GM21367 (cell line): ENCODE data around the gene CARHSP1.
"Not testable (repeated sequence)": the region's sequence is repeated elsewhere in the genome, so short reads cannot be mapped to it uniquely, and the experiment has no call there.

ENCODE experiments used
- ATAC-seq: cut with Tn5 transposase; IDR thresholded peaks from one replicate; pipeline ENCODE4 v1.9.1; 2021; ENCODE audit not compliant: unreplicated experiment

CARHSP1 gene

GRCh38 chr16:8868416-8869211 lies at the start of gene CARHSP1:
CARHSP1 (minus strand) TSS chr16:8869006; CDS start chr16:8859328, 9,678 bp downstream.
- peak; percentile 61 for ATAC-seq

- not testable (repeated sequence) for ATAC-seq
Measured at GRCh38 chr16:8917336-8917735, 48.5 kb upstream of the CARHSP1 start.

DNA sequence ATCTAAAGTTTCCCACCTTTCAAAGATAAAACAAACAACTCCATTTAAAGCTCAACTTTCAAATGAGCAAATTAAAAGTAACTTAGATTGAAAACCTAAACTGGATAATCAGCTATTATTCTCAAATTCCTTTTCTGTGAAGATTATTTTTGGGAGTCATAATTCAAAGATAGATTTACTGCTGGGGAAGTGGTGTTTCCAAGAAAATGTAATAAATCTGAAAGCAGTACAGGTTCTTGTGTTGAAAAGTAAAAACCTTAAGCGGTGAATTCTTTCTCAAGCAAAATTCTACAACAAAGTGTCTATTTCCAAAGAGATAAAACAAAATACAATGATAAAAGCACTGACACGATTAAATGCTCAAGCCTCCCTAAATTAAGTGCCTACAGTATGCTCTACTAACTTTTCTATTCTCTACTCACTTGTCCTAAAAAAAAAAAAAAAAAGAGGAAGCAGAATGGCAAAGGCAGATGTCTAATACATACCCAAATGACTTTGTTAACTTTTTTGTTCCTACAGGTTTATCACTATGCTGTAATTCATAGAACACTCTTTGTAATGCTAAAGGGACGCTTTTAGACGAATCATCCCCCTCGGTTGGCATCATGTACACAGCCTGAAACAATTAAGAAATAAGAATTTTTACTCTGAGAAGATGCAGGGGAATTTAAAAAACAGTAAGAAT lies 47.9 kb upstream of the CARHSP1 start:
- ATAC-seq: no peak

DNA sequence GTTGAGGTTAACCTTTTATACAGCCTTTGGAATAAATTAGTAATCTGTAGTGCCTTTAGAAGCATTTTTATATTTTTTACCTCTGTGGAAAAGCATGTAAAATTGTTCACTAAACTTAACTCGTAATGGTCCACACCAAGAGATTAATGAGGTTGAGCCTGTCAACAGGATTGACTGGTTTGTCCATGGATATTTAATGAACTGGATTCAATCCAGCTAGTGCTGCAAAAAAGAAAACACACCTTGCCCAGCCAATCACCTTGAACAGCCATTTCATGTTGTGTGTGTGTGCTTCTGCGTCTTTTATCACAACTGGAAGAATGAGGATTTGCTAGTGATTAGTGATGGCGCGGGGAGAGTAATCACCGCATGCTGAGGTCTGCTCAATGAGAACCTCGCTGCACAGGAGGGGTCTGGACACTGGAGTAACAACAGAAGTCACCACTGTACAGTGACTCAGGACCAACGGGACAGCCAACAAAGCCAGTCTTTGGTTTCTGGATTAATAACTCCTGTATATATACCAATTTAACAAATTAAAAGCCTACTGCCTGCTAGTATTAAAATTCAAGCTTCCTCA lies 47.0 kb upstream of the CARHSP1 start:
- no peak for ATAC-seq

- no peak for ATAC-seq
Measured at GRCh38 chr16:8914098-8914497, 45.3 kb upstream of the CARHSP1 start.

- no peak for ATAC-seq
Measured at GRCh38 chr16:8912793-8913192, 44.0 kb upstream of the CARHSP1 start.

- ATAC-seq: no peak
Measured at GRCh38 chr16:8910811-8911210, 42.0 kb upstream of the CARHSP1 start.

DNA sequence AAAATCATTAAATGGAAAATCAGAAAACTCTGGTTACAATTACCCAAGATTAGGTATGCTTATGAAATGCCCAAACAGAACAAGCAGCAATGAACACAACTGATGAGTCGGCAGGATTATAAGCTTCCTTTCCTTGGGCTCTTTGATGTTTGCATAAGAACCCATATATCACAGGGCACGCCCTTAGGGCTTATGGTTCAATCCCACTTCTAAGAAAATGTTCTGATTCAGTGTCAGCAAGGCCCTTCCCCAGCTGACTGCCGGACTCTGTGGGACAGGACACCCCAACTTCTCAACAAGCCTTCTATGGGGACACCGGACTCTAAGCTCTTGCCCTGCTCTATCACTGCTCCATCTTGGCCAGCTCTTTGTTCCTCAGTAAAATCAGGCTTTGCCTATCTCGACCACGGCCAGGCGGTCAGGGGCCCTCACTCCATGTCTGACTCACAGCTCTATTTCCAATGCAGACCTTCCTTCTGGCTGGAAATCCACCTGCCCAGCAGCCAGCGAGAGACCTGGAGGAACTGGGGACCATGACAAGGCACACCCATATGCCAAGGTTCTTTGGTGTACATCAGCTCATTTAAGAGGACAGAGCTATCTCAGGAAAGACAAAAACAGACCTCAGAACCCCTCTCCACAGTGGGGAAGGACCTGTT lies 40.1 kb upstream of the CARHSP1 start:
- ATAC-seq: no peak

- no peak for ATAC-seq
Measured at GRCh38 chr16:8907096-8907495, 38.3 kb upstream of the CARHSP1 start.

GRCh38 chr16:8905795-8906591 lies 37.2 kb upstream of the CARHSP1 start:
- no peak for ATAC-seq

GRCh38 chr16:8905168-8905762 lies 36.5 kb upstream of the CARHSP1 start:
- ATAC-seq: no peak

DNA sequence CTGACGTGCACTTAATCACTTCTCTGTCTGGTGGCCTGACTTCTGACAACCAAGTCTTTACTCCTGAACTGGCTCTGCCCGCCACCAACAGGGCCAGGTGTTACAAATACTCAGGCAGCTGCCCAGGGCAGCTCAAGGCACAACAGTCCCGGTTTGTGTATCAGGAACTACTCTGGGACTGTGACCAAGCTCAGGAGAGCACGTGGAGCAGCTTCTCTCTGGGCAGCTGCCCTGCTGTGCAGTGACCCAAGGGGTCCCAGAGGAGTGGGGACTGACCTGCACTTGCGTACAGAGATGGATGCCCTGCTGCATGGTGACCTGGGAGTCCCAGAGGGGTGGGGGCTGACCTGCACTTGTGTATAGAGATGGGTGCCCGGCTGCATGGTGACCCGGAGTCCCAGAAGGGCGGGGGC lies 35.2 kb upstream of the CARHSP1 start:
- no peak for ATAC-seq

DNA sequence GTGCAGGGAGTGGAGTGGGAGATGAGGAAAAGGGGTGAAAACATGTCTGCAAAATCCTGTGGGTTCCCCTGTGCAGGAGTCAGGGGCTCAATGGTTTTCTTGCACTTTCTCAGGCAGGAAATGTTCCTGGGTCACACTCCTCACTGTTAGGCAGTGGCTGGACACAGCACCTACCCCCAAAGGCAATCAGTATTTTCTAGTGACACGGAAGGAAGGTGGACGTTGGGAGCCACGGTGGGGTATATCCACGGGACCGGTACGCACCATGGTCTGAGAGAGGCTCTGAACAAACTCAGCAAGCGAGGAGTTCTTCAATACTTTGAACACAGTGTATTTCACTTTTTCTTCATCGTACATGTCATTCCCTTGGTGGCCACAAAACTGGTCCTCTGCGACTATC lies 34.2 kb upstream of the CARHSP1 start:
- ATAC-seq: no peak

DNA sequence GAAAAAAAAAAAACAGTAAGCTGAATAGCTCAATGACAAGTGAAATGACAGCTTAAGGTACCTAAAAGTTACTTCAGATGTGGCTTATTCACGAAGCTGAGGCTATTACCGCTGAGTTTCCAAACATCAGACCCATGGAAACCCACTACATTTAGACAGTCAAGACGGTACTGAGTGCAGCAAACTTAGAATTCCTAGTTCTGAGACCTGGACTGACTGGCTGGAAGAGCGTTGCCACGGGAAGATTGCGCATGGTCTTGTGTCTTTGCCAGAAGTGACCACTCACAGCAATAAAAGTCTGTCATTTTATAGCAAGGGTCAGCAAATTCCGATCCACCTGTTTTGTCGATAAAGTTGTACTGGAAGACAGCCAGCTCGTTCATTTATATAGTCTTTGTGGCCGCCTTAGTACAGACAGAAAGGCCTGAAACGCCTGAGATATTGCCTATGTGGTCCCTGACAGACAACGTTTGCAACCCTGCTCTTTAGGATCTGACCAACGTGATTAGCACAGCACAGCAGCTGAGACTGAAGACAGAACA lies 32.6 kb upstream of the CARHSP1 start:
- ATAC-seq: no peak

DNA sequence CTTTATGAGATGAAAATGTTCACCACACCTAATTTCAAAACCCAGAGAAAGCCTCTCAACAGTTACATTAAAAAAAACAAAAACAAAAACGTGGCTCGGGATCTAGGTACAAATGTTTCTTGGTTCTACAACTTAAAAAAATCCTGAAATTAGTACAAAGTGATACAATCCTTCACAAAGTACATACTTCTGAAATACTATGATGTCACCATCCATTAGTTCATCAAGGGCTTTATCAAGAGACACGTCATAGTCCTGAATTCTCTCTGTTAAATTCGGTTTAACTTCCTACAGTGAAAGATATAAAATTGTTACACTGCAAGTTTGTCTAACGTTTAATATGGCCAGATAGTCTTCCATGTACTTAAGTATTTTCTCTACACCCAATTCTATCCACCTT lies 31.5 kb upstream of the CARHSP1 start:
- ATAC-seq: no peak

DNA sequence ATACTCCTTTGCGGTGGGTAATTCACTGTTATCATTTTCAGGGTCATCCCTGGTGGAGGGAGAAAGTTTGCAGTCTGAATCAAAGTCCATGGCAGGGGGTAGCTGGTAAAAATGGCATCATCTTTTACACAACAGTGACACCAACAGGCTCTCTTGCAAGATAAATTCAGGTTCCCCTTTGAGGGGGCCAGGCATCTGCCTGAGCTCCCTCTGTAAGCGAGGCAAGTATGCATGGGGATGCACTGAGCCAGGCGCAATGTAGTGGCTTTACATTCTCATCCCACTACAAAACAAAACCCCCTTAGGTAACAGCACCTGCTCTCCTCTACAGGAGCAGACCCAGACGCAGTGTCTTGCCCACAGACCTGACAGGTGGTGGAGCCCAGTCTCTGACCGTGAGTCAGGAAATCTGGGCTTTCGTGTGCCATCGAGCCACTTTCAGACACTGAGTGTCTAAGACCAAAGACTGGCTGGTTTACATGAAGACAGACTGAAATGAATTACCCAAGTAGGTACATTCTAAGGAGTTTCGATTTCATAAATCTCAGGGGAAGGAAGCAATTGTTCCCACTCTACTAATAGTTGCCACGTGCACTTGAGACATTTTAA lies 31.0 kb upstream of the CARHSP1 start:
- ATAC-seq: no peak

DNA sequence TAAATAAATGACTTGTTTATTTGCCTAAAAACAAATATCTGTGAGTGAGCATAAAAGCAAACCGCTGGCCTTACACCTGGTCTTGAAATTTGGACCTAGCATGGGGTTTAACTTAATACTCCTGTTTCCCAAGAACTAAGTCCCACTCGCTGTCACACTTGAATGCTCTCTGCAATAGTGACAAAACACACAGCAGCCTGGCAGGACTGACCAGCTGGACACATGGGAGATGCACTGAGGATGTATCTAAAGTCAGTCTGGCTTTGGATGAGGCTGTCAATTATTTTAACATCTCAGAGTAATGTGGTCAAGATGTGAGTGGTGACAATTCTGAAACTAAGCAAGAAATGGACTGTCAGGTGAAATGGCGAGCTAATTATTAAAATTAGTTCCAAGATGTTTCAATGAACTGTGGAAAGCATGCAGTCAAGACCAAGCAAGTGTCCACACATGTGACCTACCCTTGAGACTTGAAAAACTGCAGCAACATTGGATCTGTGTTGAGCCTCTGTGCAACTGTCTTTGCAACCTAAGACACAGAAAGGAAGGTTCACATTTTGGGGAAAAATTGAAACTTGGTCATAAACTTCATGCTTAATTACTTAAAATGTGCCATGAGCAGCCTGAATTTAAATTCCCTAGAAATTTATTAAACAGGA lies 30.0 kb upstream of the CARHSP1 start:
- no peak for ATAC-seq

DNA sequence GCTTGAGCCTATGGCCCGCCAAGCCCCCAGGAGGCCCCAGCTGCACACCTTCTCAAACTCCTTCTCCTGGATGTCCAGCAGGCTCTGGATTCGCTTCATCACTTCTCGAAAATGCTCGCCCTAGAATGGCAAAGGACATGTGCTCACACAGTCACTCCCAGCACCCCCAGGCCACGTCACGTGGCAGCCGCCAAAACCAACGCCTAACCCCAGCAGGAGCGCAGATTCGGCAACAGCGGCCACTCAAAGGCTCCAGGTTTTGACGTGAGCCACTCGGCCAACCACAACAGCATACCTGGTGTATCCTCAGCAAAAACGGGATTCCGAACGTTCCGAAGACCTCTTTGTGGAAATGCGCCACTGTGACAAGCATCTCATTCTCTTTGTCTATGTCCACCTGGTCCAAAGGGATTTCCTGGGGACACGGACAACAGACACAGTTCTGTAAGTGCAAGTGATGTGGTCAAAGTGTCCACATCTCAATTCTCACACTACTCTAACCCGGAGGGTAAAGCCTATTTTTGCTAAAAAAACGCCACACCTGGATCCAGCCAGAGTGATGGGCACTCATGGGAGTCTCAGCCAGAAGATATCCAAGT lies 26.0 kb upstream of the CARHSP1 start:
- ATAC-seq: no peak
